DND-41 (cell line): ENCODE results near the gene PRKCZ.

ENCODE experiments used
- EZH2 ChIP-seq: IDR thresholded peaks from 3 replicates; pipeline ENCODE4 v1.6.1; 2012; ENCODE audit warnings: borderline replicate concordance, low read depth, mild to moderate bottlenecking, moderate library complexity, low read length, inconsistent platforms; ENCODE audit not compliant: severe bottlenecking
- TF ChIP-seq, protein P1 (sequence below): IDR thresholded peaks from 2 replicates; pipeline ENCODE4 v1.5.1; 2012; ENCODE audit warnings: borderline replicate concordance, low read length, moderate library complexity, mild to moderate bottlenecking; ENCODE audit not compliant: poor library complexity, severe bottlenecking; ENCODE audit errors: extremely low read depth

DNA sequence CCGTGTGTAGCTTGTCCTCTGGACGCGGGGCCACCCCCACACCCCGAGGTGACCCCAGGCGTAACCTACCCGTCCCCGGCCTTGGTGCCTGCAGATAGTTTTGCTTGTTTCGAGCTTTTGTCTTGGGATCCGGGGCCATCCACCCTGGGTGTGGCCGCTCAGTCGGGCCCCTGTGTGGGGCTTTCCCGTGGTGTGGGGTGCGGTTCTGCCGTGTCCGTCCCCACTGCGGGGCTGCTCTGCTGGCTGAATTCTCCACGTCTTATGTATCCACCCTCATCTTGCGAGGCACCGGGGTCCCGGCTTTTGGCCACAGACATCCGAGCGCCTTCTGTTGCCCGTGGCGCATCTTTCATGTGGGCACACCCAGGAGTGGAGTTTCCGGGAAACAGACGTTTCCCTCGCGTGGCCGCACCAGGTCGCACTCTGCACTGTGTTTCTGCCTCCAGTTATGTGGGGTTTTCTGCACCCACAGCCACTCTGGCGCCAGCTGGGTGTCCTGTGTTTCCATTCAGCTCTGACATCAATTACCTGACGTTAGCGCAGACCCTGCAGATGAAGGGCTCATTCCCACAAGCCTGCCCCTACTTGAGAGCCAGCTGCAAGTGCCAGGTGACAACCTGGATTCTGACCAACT lies 64.9 kb downstream of the PRKCZ start:
- TF ChIP-seq EZH2, result no peak
- TF ChIP-seq, protein P1, sequence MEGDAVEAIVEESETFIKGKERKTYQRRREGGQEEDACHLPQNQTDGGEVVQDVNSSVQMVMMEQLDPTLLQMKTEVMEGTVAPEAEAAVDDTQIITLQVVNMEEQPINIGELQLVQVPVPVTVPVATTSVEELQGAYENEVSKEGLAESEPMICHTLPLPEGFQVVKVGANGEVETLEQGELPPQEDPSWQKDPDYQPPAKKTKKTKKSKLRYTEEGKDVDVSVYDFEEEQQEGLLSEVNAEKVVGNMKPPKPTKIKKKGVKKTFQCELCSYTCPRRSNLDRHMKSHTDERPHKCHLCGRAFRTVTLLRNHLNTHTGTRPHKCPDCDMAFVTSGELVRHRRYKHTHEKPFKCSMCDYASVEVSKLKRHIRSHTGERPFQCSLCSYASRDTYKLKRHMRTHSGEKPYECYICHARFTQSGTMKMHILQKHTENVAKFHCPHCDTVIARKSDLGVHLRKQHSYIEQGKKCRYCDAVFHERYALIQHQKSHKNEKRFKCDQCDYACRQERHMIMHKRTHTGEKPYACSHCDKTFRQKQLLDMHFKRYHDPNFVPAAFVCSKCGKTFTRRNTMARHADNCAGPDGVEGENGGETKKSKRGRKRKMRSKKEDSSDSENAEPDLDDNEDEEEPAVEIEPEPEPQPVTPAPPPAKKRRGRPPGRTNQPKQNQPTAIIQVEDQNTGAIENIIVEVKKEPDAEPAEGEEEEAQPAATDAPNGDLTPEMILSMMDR, result no peak
